Measurements from ENCODE around the gene COPS4.

GRCh38 chr4:82988323-82988832, 46.6 kb upstream of the COPS4 start:
- TF ChIP-seq, protein P1, sequence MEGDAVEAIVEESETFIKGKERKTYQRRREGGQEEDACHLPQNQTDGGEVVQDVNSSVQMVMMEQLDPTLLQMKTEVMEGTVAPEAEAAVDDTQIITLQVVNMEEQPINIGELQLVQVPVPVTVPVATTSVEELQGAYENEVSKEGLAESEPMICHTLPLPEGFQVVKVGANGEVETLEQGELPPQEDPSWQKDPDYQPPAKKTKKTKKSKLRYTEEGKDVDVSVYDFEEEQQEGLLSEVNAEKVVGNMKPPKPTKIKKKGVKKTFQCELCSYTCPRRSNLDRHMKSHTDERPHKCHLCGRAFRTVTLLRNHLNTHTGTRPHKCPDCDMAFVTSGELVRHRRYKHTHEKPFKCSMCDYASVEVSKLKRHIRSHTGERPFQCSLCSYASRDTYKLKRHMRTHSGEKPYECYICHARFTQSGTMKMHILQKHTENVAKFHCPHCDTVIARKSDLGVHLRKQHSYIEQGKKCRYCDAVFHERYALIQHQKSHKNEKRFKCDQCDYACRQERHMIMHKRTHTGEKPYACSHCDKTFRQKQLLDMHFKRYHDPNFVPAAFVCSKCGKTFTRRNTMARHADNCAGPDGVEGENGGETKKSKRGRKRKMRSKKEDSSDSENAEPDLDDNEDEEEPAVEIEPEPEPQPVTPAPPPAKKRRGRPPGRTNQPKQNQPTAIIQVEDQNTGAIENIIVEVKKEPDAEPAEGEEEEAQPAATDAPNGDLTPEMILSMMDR (conservative IDR thresholded peaks at IDR 0.05; ENCODE audit: low read depth, low read length): no peak
- TF ChIP-seq EZH2phosphoT487 (IDR thresholded peaks at IDR 0.05; ENCODE audit: borderline replicate concordance, low read length) (no peak), EZH2 (IDR thresholded peaks at IDR 0.05; ENCODE audit: low read length, unreplicated experiment) (no peak)
